Thoracic aorta (tissue), 2 donors: ENCODE measurements around the gene CCDC167. TPM values are rescaled to one million over a fixed set of nuclear protein-coding genes. Genes with fewer than 3 reads are reported as not detected.
A peak's percentile ranks its signal among the peaks of the same experiment; 100 is the strongest.
"Not testable (repeated sequence)": the region's sequence is repeated elsewhere in the genome, so short reads cannot be mapped to it uniquely, and the experiment has no call there.

Experiments
- ATAC-seq: fragments of 150-250 bp; one replicate; pipeline ENCODE4 v1.8.0; 2017; ENCODE audit warnings: low read depth; ENCODE audit not compliant: insufficient number of reproducible peaks, low FRiP score
- DNase-seq: peaks from one replicate; pipeline ENCODE4 v3.0.0-alpha.2; 2020; ENCODE audit warnings: low spot score
- H3K27ac ChIP-seq, 2 donors: fragments of 200-600 bp; sonication (generic); 1 replicate in 1 of 2; 2 replicates in 1 of 2; pipeline ENCODE4 v1.5.1; 2016; ENCODE audit warnings: mild to moderate bottlenecking in 2 of 2, moderate library complexity in 2 of 2
- H3K27me3 ChIP-seq: fragments of 200-600 bp; sonication (generic); replicated peaks from 2 replicates; pipeline ENCODE4 v1.6.0; 2016; ENCODE audit warnings: mild to moderate bottlenecking; ENCODE audit not compliant: insufficient read depth
- H3K36me3 ChIP-seq: fragments of 200-600 bp; sonication (generic); one replicate; pipeline ENCODE4 v1.5.1; 2016
- H3K4me1 ChIP-seq, 2 donors: fragments of 200-600 bp; sonication (generic); 1 replicate in 1 of 2; 2 replicates in 1 of 2; pipeline versions ENCODE4 v1.5.1 to v1.6.0; 2016; ENCODE audit warnings: low read depth in 2 of 2, mild to moderate bottlenecking in 1 of 2; ENCODE audit not compliant: control insufficient read depth in 1 of 2
- H3K4me3 ChIP-seq: fragments of 200-600 bp; sonication (generic); 2 replicates; pipeline ENCODE4 v1.5.1; 2016; ENCODE audit warnings: mild to moderate bottlenecking
- H3K9me3 ChIP-seq: fragments of 200-600 bp; sonication (generic); 2 replicates; pipeline ENCODE4 v1.5.1; 2016
- total RNA-seq, 2 donors: library from RNA; depleted of rRNA; stranded (reverse); fragments of >200 nt; gene quantifications; one replicate each; pipeline versions ENCODE4 v1.1.0 to v1.2.3, GENCODE V29; 2016
- TF ChIP-seq, protein P1 (sequence below): fragments of 200-600 bp; sonication (generic); IDR thresholded peaks from one replicate; pipeline ENCODE4 v1.5.1; 2019; ENCODE audit warnings: antibody characterized with exemption

Gene CCDC167
- total RNA-seq, 2 donors from 2014 or later, result 14.4 to 20.8 TPM

DNA sequence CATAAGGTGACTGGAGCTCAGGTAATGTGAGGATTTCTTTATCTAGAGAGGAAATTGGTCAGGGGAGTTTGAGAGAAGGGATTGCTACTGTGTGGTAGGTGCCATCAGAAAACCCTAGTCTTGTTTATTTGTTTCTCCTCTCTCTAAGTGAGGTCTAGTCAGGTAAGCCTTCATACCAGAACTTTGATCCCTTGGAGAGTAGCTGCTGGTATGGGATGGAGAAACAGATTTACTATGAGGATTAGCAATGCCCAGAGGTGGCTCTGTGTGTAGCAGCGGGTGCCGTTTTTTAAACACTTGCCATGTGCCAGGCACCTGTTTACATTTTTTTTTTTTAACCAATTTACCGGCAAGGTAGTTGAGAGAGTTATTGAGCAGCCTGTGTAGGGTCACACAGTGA, 47.2 kb downstream of the CCDC167 start:
- H3K36me3 ChIP-seq, result peaks cover 55% of the 10 kb centered on the region
- no peaks in the 10 kb centered on the region for H3K9me3 ChIP-seq
- DNase-seq (no peak), ATAC-seq (no peak)
- H3K4me3 ChIP-seq, result no peak overlapping the region
- no peaks in the 10 kb centered on the region for H3K27me3 ChIP-seq
- no peak overlapping the region for H3K27ac ChIP-seq
- peaks cover 0 to 13% of the 10 kb centered on the region in 2 donors for H3K4me1 ChIP-seq
- TF ChIP-seq, protein P1, sequence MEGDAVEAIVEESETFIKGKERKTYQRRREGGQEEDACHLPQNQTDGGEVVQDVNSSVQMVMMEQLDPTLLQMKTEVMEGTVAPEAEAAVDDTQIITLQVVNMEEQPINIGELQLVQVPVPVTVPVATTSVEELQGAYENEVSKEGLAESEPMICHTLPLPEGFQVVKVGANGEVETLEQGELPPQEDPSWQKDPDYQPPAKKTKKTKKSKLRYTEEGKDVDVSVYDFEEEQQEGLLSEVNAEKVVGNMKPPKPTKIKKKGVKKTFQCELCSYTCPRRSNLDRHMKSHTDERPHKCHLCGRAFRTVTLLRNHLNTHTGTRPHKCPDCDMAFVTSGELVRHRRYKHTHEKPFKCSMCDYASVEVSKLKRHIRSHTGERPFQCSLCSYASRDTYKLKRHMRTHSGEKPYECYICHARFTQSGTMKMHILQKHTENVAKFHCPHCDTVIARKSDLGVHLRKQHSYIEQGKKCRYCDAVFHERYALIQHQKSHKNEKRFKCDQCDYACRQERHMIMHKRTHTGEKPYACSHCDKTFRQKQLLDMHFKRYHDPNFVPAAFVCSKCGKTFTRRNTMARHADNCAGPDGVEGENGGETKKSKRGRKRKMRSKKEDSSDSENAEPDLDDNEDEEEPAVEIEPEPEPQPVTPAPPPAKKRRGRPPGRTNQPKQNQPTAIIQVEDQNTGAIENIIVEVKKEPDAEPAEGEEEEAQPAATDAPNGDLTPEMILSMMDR, result no peak

DNA sequence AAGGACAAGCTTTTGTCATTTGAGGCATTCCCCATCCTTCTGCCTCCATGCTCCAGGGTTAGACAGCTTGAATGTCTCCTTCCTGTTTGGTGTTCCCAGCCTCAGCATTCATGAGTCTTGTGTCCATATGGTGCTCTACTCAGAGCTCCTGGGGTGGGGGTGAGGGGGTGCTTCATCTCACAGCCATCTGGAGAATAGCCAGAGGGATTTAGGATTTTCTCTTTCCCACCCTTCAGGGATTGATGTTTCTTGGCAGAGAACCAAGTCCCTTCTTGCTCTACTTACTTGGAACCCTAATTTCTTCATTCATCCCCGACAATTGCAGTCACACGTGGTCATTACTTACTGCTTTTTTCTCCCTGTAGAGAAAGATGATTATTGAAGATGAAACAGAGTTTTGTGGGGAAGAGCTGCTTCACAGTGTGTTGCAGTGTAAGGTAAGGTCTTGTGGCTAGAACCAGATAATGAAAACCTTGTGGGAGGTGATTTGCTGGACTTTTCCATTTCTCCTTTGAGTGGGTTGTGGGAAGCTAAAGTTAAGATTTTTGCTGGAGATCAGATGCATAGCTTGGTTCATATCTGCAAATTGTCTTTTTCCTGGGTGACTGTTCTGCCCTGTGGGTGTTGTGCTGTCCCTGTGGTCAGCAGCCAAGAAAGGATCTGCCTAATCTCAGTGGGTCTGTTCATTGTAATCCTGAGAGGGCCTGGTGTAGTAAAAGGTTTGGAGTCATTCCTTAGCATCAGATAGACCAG, 48.1 kb downstream of the CCDC167 start:
- ATAC-seq (no peak), DNase-seq (no peak)
- no peaks in the 10 kb centered on the region for H3K27me3 ChIP-seq
- H3K36me3 ChIP-seq, result peaks cover 64% of the 10 kb centered on the region
- no peak overlapping the region for H3K27ac ChIP-seq
- no peaks in the 10 kb centered on the region for H3K9me3 ChIP-seq
- TF ChIP-seq, protein P1, result no peak
- no peak overlapping the region for H3K4me3 ChIP-seq
- peaks cover 0 to 7% of the 10 kb centered on the region in 2 donors for H3K4me1 ChIP-seq

DNA sequence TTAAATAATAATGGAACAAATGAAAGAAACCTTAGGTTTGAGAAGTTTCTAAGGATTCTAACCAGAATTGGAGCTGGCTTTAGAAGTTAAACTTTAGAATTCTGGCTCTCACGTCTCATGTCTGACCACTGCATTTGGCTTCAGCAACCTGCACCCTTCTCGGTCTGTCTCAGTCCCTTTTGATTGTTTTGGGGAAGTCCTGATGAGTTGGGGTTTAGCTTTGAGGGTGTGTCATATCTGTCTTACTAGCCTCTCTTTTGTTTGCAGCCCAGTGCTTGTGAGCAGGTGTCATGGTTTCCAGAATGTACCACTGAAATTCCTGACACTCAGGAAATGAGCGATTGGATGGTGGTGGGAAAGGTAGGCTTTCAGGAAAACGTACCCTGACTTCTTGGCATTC, 49.7 kb downstream of the CCDC167 start:
- Histone ChIP-seq H3K4me1 (no peaks in the 10 kb centered on the region), H3K36me3 (peaks cover 73% of the 10 kb centered on the region), H3K4me3 (no peak overlapping the region), H3K9me3 (no peaks in the 10 kb centered on the region), H3K27ac (no peak overlapping the region), H3K27me3 (no peaks in the 10 kb centered on the region)
- ATAC-seq (no peak), DNase-seq (no peak)
- TF ChIP-seq, protein P1, result no peak

DNA sequence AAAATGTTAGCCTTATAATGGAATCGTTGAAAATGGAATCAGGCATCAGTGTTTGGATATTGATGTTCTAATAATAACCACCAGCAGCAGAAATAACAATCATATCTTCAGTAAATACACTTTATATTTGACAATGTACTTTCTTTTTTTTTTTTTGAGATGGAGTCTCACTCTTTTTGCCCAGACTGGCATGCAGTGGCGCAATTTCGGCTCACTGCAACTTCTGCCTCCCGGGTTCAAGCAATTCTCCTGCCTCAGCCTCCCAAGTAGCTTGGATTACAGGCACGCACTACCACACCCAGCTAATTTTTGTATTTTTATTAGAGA, 56.5 kb downstream of the CCDC167 start:
- ATAC-seq, DNase-seq, H3K27me3 ChIP-seq, H3K9me3 ChIP-seq: not testable (repeated sequence)
- Histone ChIP-seq H3K4me3 (peak overlapping the region; percentile 55), H3K4me1 (peaks cover 7 to 39% of the 10 kb centered on the region in 2 donors), H3K27ac (peak overlapping the region; percentile 48 to 55), H3K36me3 (peaks cover 21% of the 10 kb centered on the region)

DNA sequence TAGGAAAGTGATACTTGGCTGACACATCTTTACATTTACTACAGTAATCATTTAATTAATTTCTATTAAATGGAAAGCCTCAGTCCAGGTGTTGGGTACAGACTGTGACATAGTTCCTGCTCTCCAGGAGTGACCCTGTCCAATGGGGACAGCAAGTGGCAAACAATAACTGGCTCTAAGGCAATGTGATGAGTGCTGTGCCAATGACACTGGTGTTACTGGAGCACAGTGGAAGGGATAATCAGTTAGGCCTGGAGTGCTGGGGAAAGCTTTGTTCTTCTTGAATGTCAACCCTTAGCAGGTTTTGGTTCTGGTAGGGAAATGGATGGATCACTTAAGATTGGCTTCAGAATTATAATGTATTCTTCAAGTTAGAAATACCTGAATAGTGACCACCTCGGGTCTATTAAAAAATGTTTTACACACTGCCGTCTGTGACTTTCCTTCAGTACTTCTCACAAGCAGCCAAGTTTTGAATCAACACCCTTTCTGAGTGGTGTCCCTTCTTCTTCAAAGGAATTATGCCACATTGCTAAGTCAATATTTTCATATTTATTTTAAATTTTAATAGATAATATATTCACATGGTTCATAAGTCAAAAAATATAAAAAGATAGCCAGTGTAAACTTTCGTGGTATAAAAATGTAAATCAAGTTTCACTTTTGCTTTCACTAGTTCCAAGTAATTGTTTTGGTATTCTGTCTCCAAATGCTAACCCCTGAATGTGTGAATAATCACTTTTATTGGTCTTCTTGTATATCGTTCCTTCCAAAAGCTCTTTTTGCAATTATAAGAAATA, 57.1 kb downstream of the CCDC167 start:
- peaks cover 19% of the 10 kb centered on the region for H3K36me3 ChIP-seq
- peak overlapping the region; percentile 48 to 55 for H3K27ac ChIP-seq

More for the DNA sequence above, 57.1 kb downstream of the CCDC167 start:
- Histone ChIP-seq H3K4me3 (peak overlapping the region; percentile 55), H3K9me3 (no peaks in the 10 kb centered on the region), H3K27me3 (no peaks in the 10 kb centered on the region), H3K4me1 (peaks cover 7 to 39% of the 10 kb centered on the region in 2 donors)
- no peak for DNase-seq
- ATAC-seq, result no peak
- TF ChIP-seq, protein P1, result no peak
